NCI-H2107 treated with DMSO at 0.1 percent for 48 hours (cell line): Measurements from ENCODE around the gene LTF.
"Not testable (repeated sequence)": the region's sequence is repeated elsewhere in the genome, so short reads cannot be mapped to it uniquely, and the experiment has no call there.

ENCODE experiments used
- DNase-seq: peaks from one replicate; lab custom pipeline; 2025; ENCODE audit not compliant: unreplicated experiment; lab: John Stamatoyannopoulos, UW

LTF gene

DNA sequence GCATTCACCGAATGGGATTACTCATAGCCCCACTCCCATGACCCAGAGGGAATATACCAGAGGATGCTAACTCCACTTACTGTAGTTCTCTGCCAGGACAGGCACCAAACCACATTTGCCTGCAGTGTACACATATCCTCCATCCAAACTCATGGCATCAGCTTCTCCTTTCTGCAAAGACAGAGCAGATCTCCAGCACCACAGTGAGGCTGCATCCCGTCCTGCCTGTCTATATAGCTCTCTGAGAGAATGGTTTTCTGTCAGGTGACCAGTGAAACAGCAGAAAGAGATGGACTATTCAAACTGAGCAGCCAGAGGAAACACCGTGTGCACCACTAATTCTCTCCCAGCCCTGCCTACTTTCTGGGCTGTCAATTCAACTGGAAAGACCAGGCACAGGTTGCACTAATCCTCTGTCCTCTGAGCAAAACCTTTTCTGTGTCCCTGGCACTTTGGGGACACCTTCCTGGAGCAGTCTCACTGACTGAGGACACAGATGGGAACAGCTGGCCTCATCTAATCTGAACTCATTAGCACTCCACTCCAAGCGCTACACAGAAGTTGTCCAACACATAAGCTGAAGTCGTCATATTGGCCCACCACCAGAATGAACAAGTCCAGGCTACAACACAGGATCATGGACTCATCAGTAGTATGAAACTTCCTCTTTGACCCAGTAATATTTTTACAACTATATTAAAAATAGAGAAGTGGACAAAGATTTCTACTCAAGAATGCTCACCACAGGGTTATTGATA, 17.3 kb downstream of the LTF start:
- DNase-seq = no peak

DNA sequence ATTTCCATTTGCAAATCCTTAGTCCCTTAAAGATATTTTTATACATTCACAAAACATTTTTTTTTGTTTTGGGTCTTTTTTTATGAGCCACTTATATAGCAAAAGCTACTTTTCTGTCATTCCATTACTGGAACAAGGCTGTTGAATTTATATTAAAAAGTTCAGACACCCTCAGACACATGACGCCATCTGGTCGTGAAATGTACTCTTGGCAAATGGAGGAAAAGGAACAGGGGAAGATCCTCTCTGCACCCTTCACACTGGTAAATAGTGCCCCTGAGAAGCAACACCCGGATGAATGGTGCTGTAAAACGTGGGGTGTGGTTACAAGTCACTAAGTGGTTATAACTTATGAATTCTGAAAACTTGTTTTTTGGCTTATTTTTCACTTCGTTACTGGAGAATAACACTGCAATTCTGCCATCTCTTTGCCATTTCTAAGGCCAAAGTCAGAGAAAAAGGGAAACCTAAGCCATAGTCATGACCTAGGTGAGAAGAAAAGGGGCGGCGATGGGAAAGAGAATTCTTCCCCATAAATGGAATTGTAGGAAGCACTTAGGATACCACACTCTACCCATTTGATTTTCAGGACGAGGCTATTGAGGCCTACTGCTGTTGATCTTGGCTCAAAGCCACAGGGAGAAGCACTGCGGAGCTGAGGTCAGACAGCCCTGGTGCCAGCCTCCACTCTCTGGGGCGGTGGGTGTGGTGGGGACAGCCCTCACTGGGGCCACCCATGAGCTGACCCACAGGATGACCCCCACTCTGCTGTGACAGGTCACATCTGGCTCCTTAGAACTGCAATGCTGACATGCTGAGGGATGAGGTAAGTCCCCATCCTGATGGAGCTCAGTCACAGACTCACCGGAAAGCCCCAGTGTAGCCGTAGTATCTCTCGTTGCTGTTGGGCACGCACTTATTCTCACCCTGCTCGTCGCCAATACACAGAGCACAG, 21.9 kb downstream of the LTF start:
- no peak for DNase-seq

DNA sequence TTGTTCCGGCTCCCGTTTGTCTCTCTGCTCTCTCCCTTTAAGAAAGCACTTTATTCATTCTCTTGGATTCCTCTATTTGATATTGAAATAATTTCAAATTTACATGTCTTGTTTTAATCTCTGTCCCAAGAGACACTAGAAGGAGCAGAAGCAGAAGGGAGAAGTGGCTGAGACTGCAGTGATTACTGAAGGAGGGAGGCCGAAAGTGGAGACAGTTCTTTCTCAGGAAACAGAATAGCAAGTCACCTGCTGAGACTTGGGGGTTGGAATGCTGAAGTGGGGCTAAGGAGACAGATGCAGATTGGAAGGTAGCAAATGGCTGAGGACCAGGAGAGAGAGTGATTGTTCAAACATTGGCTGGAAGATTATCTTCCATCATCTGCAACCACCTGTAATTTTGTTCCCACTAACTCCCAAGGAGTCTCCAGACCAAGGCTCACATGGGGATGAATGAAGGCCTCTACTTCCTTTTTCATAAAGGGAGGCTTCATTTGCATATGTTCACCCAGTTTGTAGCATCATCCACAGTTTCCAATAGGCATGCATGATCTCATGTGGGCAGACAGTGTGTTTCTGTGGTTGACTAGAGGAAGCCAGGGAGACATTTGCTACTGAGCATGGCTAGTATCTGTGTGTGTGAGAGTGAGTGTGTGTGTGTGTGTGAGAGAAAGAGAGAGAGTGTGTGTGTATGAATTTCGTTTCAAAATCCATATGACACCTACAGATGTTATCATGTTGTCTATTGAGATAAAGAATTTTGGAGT, 24.0 kb downstream of the LTF start:
- no peak for DNase-seq

DNA sequence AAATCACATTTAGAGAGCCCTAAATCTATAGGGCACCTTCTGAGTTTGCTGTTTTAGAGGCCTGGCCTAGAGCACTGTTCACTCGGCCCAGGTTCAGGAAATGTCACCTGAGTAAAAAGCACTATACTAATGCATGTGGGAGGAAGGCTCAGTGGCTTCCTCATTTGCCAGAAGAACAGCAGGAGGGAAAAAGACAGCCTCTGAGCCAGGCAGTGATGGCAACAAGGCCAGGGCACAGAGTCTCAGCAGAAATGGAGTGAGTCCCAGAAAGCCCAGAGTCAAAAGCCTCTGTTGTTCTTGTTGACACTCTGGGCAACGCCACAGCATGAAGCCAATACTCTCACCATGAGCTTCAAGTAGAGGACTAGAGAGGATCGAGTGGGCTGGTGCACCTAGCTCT, 25.9 kb downstream of the LTF start:
- DNase-seq = no peak

DNA sequence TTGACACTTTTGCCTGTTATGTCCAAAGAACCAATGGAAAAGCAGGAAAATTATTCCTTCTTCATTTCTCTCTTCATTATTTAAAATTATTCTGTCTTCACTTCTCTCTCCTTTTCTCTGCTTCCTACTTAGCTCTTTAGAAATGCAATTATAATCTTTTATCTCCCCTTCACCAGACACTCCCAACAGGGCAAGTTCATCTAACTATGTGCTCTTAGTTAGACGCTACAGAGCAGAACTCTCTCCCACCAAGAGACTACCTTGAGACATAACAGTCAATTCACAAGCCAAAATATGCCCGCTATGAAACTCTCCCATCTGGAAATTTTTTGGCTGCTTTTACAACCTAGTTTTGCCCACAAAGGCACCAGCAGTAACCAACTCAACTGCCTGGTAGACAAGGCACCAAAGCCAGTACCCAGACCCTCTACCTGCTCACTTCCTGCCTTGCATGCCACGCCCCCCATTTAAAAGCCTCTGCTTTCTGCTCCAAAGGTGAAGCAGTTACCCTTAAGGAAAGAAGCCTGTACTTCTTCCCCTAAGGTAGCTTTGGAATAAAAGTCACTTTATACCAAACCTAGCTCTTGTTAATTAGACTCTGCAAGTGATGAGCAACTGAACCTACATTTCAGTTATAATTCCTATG, 29.5 kb downstream of the LTF start:
- no peak for DNase-seq

DNA sequence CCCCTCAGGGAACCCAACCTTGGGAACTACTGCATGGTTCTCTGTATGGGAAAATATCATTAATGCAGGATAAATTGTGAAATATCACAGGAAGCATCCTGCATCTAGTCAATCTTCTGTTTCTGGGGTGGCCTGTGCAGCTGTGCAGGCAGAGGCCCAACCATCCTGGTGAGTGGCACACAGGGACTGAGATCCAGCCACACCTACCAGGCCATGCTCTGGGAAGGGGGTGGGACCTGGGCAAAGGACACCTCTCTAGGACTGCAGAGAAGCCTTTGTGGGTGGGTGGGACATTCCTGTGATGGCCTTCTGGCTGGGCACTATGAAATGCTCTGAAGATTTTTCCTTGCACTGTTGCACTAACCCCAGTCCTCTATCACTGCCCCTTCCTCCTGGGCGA, 30.9 kb downstream of the LTF start:
- no peak for DNase-seq

DNA sequence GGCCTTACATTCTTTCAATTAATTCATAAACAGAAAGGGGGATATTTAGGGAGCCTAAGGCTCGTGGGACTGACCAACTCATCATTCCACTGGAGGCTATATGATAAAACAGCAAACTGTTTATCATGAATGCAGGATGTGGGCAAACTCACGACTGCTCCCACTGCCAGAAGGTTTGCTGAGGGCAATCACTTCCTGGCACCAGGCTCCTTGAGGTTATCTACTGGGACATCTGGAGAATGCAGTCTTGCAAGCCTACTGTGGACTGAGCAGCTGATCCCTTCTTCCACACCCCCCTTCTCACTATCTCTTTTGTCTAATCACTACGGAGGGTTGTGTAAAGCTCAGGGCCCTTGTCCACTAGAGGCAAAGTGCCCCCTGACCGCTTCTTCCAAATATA, 31.6 kb downstream of the LTF start:
- DNase-seq = not testable (repeated sequence)

DNA sequence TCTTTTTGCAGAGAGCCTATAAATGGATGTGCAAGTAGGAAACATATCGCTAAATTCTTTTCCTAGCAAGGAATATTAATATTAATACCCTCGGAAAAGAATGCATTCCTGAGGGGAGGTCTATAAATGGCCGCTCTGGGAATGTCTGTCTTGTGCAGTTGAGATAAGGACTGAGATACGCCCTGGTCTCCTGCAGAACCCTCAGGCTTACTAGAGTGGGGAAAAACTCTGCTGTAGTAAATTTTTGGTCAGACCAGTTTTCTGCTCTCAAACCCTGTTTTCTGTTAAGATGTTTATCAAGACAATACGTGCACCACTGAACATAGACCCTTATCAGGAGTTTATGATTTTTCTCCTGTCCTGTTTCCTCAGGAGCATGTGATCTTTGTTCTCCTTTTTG, 32.8 kb downstream of the LTF start:
- not testable (repeated sequence) for DNase-seq

DNA sequence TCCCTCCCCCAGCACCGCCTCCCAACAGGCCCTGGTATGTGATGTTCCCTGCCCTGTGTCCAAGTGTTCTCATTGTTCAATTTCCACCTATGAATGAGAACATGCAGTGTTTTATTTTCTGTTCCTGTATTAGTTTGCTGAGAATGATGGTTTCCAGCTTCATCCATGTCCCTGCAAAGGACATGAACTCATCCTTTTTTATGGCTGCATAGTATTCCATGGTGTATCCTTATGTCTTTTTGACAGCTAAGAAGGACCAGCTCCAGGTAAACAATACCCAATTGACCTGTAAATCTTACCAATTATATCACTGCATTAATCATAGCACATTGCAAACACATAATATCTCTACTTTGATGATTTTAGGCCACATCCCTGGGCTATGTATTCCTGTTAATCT, 33.8 kb downstream of the LTF start:
- DNase-seq = not testable (repeated sequence)

DNA sequence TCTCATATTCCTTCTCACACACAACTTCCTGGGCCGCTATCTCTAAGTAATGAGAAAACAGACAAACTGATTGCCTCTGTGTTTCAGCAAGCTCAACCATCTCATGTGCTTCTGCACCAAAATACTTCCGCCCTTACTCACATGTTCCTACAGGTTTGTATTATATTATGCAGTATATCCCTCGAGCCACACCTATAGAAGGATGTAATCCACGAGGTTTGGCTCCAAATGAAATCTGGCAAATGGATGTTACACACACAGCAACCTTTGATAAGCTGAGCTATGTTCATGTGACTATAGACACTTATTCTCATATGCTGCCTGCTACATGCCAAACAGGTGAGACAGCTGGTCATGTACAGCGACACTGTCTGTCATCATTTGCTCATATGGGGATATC, 35.0 kb downstream of the LTF start:
- no peak for DNase-seq

DNA sequence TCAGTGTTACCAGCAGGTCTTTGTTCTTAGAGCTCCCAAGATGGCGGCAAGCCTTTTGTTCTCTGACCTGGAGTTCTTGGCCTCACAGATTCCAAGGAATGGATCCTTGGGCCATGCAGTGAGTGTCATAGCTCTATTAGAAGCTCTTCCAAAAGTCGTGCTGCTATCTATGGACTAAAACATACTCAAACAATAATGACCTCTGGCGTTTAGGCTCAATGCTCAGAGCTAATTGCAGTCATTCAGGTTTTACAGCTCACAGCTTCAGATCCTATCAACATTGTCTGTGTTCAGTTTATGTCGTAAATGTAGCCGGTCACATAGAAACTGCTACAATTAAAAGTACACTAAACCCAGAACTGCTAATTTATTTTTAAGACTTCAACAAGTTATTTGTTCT, 35.5 kb downstream of the LTF start:
- no peak for DNase-seq

DNA sequence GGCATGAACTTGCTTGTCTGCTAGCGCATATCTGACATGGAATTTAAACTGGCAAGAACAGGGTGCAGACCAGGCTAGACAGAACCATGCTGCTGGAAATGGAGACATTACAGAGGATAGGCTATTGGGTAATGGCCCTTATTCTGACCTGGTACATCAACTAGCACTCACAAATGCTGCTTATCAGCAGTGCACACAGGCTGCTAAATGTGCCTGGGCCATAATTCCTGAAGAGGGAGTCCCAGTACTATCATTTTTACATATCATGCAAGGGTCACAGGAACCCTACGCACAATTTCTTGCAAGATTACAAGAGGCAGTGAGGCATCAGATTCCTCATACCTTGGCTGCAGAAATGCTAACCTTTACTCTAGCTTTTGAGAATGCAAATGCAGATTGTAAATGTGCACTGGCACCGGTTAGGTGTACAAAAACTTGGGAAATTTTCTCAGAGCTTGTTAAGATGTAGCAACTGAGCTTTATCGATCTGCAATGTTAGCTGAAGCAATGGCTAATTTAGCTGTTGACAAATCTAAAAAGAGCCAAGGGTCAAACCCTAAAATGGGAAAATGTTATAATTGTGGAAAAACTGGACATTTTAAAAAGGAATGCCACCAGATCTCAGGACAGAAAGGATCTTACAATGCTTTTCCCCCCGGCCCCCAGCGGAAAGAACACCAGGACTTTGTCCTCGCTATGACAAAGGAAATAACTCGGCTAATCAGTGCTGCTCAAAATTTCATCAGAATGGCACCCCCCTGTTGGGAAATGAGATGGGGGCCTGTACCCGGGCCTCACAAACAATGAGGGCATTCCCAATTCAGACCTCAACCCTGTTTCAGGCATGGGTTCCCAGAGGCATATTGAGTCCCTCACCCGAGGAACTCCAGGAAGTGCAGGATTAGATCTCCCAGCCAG, 36.5 kb downstream of the LTF start:
- DNase-seq = no peak

DNA sequence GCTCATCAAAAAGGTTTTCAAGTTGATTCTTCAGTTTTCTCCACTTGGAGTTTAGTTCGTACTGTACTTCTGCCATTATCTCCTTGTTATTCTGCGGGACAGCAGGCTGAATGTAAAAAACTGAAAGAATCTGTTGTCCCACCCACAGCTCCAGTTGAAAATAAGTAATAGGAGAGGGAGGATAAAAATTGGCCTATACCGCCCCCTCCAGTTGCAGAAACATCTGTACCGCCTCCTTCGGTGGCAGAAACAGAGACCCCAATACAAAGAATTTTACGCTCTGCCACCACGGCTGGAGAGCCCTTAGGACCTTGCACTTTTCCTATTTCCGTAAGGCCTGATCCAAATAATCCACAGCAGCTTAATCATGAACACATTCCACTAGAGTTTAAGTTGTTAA, 37.3 kb downstream of the LTF start:
- DNase-seq = not testable (repeated sequence)

DNA sequence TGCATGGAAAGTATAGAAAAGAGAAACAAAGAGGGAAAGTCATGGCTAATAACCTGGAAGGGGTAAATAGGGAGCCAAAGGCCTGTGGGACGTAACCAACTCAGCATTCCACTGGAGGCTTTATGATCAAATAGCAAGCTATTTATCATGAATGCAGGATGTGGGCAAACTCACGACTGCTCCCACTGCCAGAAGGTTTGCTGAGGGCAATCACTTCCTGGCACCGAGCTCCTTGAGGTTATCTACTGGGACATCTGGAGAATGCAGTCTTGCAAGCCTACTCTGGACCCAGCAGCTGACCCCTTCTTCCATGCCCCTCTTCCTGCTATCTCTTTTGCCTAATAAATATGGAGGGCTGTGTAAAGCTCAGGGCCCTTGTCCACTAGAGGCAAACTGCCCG, 38.2 kb downstream of the LTF start:
- not testable (repeated sequence) for DNase-seq

DNA sequence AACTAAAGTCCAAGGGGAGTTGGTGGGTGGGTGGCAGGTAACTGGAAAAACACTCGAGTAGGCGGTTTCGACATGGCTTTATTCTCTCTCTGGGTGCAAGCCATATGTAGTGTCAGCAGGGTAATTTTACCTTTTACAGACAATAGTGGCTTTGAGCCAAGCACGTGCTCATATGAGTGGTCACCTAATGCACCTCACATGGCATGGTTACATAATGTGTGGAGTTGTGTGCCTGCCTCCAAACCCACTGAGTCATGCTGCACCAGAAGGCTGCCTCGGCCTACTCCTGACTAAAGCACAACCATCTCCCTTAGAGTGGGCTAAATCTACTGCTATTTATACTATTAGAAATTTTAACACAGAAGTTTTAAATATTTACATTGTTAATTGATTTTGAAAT, 41.1 kb downstream of the LTF start:
- DNase-seq = no peak

DNA sequence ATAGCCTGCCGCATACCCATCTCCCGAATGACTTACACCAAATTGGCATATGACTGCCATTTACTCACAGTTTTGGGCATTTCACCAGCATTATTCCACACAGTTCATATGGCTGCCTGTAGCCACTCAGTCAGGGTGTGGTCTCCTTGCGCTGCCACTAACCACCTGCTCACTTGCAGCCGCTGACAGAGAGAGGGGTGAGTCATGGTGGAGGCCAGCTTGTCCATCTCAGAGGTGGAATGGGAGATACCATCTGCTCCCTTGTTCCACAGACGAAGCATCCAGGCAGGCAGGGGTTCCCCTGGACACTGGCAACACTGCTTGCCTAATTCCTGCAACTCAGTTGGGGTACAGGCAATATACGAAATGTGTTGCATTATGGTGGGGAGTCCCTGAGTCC, 42.1 kb downstream of the LTF start:
- no peak for DNase-seq

DNA sequence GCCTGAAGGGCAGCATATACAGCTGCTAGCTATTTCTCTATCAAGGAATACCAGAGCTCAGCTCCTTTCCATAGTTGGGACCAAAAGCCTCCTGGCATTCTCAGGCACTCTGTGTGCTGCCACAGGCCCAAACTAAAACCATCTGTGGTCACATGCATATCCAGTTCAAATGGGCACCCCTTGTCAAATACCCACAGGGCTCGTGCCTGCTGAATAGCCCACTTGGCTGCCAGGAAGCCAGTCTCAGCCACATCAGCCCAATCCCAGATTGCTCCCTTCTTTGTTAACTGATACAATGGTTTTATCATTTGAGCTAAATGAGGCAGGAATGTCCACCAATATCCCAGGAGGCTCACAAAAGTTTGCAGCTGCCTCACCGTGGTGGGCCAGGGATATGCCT, 43.8 kb downstream of the LTF start:
- DNase-seq = no peak

DNA sequence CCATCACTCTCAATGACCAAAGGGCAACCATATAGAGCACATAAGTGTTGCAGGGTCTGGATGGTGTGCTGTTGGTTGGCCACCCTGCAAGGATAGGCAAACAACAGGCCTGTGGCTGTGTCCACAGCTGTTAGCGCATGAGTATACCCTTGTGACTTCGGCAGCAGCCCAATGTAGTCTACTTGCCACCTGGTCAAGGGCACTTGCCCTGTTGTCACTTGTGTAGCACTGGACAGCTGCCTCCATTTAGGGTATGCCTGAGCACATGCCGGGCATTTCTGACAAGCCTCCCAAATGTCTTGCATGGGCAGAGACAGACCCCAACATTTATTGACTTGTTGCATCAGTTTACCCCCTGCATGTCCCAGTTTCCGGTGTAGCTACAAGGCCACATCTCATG, 44.9 kb downstream of the LTF start:
- DNase-seq = no peak

DNA sequence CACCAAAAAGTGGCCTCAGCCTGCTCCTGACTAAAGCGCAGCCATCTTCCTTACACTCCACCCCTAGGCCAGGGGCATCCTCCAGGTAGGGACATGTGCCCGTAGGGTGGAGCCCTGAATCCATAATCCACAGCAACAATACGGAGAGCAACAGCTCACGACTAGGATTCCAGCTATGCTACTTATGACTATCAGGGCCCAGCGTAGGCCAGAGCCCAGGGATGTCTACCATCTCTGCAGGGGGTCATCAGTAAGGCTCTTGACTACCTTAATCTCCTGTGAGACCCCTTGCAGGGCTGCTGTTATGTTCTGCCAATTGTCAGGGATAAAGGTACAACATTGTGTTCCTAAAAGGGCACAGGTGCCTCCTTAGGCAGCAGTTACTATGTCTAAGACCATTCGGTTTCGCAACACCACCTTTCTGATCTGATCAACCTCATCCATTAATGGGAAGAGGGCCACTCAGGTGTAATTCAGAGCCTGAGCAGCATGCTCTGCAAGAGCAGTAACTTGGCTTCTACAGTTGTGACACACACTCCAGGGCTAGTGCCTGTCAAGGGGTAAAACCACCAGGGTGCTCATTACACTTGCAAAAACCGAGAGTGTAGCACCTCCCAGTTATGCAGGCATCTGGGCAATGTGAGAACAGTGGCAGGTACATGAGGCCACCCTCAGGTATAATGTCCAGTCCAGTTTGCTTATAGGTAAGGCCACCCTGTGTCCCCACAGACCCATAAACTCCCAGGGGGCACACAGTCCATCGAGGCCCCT, 46.7 kb downstream of the LTF start:
- DNase-seq = no peak
